Gastroesophageal sphincter (tissue), 3 donors: Measurements from ENCODE around the gene ITGA11.

ENCODE experiments used
- CTCF ChIP-seq, 4 experiments: fragments of 200-600 bp in 2 of 4; fragments of 450-650 bp in 2 of 4; sonication (generic) in 1 of 4; IDR thresholded peaks; one replicate each; pipeline ENCODE4 v1.5.1; 2017 to 2019; ENCODE audit warnings: antibody characterized with exemption in 4 of 4, mild to moderate bottlenecking in 2 of 4, moderate library complexity in 2 of 4
- EP300 ChIP-seq: sonication (generic); formaldehyde crosslinking; IDR thresholded peaks from one replicate; pipeline ENCODE4 v1.6.1; 2017; ENCODE audit warnings: antibody characterized with exemption, mild to moderate bottlenecking
- POLR2A ChIP-seq, 2 donors: fragments of 450-650 bp; IDR thresholded peaks; one replicate each; pipeline ENCODE4 v1.6.1; 2017; ENCODE audit warnings: antibody characterized with exemption in 2 of 2, mild to moderate bottlenecking in 2 of 2, moderate library complexity in 1 of 2

GRCh38 chr15:68354268-68354667 is 77.7 kb downstream of the ITGA11 start:
- TF ChIP-seq EP300, result no peak
- no peak for TF ChIP-seq CTCF (IDR thresholded peaks at IDR 0.05)
- no peak for TF ChIP-seq POLR2A (IDR thresholded peaks at IDR 0.05)
